B cell (primary cell): ENCODE data around the gene CCDC192.

Source experiments
- EZH2 ChIP-seq: IDR thresholded peaks from 2 replicates; pipeline ENCODE4 v1.6.1; 2012; ENCODE audit warnings: borderline replicate concordance, low read depth, mild to moderate bottlenecking, moderate library complexity, low read length; ENCODE audit not compliant: insufficient read depth, poor library complexity, severe bottlenecking
- TF ChIP-seq, protein P1 (sequence below): fragments of 200-600 bp; IDR thresholded peaks from one replicate; pipeline ENCODE4 v1.8.0; 2022; ENCODE audit warnings: antibody characterized with exemption, mild to moderate bottlenecking

- no peak for TF ChIP-seq EZH2
- TF ChIP-seq, protein P1, sequence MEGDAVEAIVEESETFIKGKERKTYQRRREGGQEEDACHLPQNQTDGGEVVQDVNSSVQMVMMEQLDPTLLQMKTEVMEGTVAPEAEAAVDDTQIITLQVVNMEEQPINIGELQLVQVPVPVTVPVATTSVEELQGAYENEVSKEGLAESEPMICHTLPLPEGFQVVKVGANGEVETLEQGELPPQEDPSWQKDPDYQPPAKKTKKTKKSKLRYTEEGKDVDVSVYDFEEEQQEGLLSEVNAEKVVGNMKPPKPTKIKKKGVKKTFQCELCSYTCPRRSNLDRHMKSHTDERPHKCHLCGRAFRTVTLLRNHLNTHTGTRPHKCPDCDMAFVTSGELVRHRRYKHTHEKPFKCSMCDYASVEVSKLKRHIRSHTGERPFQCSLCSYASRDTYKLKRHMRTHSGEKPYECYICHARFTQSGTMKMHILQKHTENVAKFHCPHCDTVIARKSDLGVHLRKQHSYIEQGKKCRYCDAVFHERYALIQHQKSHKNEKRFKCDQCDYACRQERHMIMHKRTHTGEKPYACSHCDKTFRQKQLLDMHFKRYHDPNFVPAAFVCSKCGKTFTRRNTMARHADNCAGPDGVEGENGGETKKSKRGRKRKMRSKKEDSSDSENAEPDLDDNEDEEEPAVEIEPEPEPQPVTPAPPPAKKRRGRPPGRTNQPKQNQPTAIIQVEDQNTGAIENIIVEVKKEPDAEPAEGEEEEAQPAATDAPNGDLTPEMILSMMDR = no peak
Observed at GRCh38 chr5:127839072-127839471, 135.9 kb downstream of the CCDC192 start.
